Ramos (cell line): ENCODE data around the gene FSTL4.

ENCODE experiments used
- in situ Hi-C: fragments of 300-500 bp; cut with MboI; formaldehyde crosslinking; loops from one replicate; pipeline ENCODE4 v1.14.3; 2022; ENCODE audit warnings: low sequenced_read_pairs; ENCODE audit not compliant: unreplicated experiment

Gene FSTL4

GRCh38 chr5:133289686-133290367, 322.5 kb downstream of the FSTL4 start:
- in situ Hi-C loops: no loop called here

- in situ Hi-C loops: no loop called here
These were observed 324.8 kb downstream of the FSTL4 start for GRCh38 chr5:133287500-133287899.

GRCh38 chr5:133286483-133286882, 325.9 kb downstream of the FSTL4 start:
- in situ Hi-C loops: no loop called here

GRCh38 chr5:133285583-133286021, 326.7 kb downstream of the FSTL4 start:
- in situ Hi-C loops: no loop called here

- in situ Hi-C loops: no loop called here
These were observed 328.0 kb downstream of the FSTL4 start for GRCh38 chr5:133284306-133284705.

- in situ Hi-C loops: no loop called here
These were observed 334.0 kb downstream of the FSTL4 start for GRCh38 chr5:133278317-133278716.

GRCh38 chr5:133277744-133278143, 334.6 kb downstream of the FSTL4 start:
- in situ Hi-C loops: no loop called here

- in situ Hi-C loops: no loop called here
These were observed 336.2 kb downstream of the FSTL4 start for GRCh38 chr5:133276171-133276570.

GRCh38 chr5:133275631-133276030, 336.7 kb downstream of the FSTL4 start:
- in situ Hi-C loops: no loop called here

GRCh38 chr5:133274597-133274935, 337.8 kb downstream of the FSTL4 start:
- in situ Hi-C loops: no loop called here

- in situ Hi-C loops: no loop called here
These were observed 338.4 kb downstream of the FSTL4 start for GRCh38 chr5:133273661-133274596.

GRCh38 chr5:133272345-133272744, 340.0 kb downstream of the FSTL4 start:
- in situ Hi-C loops: no loop called here

GRCh38 chr5:133271606-133272005, 340.7 kb downstream of the FSTL4 start:
- in situ Hi-C loops: no loop called here

- in situ Hi-C loops: no loop called here
These were observed 342.6 kb downstream of the FSTL4 start for GRCh38 chr5:133269691-133270090.

GRCh38 chr5:133267601-133268000, 344.7 kb downstream of the FSTL4 start:
- in situ Hi-C loops: no loop called here

- in situ Hi-C loops: no loop called here
These were observed 345.4 kb downstream of the FSTL4 start for GRCh38 chr5:133266966-133267365.

GRCh38 chr5:133266527-133266878, 345.8 kb downstream of the FSTL4 start:
- in situ Hi-C loops: no loop called here

- in situ Hi-C loops: no loop called here
These were observed 346.4 kb downstream of the FSTL4 start for GRCh38 chr5:133265720-133266526.

GRCh38 chr5:133265257-133265656, 347.1 kb downstream of the FSTL4 start:
- in situ Hi-C loops: no loop called here

- in situ Hi-C loops: no loop called here
These were observed 349.7 kb downstream of the FSTL4 start for GRCh38 chr5:133262690-133263089.

GRCh38 chr5:133261993-133262392, 350.3 kb downstream of the FSTL4 start:
- in situ Hi-C loops: no loop called here
